HepG2 (cell line): ENCODE data around the gene WNT3. TPM values are rescaled to one million over a fixed set of nuclear protein-coding genes. Genes with fewer than 3 reads are reported as not detected.
A peak's percentile ranks its signal among the peaks of the same experiment; 100 is the strongest.

ENCODE experiments used
- CBX1 ChIP-seq: IDR thresholded peaks from one replicate; pipeline ENCODE4 v1.6.1; 2016; ENCODE audit warnings: antibody characterized with exemption, low read depth
- FOXP1 ChIP-seq, 2 experiments: fragments of 450-650 bp in 1 of 2; IDR thresholded peaks; 2 replicates each; pipeline ENCODE4 v1.6.1; 2017 to 2018; ENCODE audit warnings: antibody characterized with exemption in 1 of 2
- MEF2D ChIP-seq: sonication (generic); formaldehyde crosslinking; IDR thresholded peaks from 2 replicates; pipeline ENCODE4 v1.5.1; 2020; ENCODE audit warnings: mild to moderate bottlenecking, missing genetic modification reagents
- SIN3A ChIP-seq: IDR thresholded peaks from 2 replicates; pipeline ENCODE4 v1.6.1; 2011; ENCODE audit warnings: low read depth, mild to moderate bottlenecking, control low read depth, low read length, borderline replicate concordance
- TRIM24 ChIP-seq: sonication (generic); formaldehyde crosslinking; IDR thresholded peaks from 2 replicates; pipeline ENCODE4 v1.8.0; 2022; ENCODE audit warnings: mild to moderate bottlenecking, missing genetic modification reagents
- ZNF776 ChIP-seq: sonication (generic); formaldehyde crosslinking; IDR thresholded peaks from 2 replicates; pipeline ENCODE4 v1.4.0; 2020; ENCODE audit warnings: mild to moderate bottlenecking, missing genetic modification reagents
- polyA plus RNA-seq, 8 experiments: library from polyadenylated mRNA; depleted of rRNA in 3 of 8; stranded (reverse) in 7 of 8; unstranded in 1 of 8; fragments of >200 nt; fragmentation: Illumina TruSeq in 4 of 8; extraction: Trizol in 4 of 8; gene quantifications; 2 replicates each; pipeline versions ENCODE4 v1.2.1 to v1.2.3, GENCODE V29; 2011 to 2016; ENCODE audit warnings: low read depth in 4 of 8, missing spikeins in 1 of 8, mixed read lengths in 1 of 8; ENCODE audit not compliant: insufficient read depth in 1 of 8
- total RNA-seq, 5 experiments: library from RNA; depleted of rRNA; stranded (reverse); fragments of >200 nt; fragmentation: Illumina TruSeq; extraction: Trizol; gene quantifications; 2 replicates each; pipeline ENCODE4 v1.2.3, GENCODE V29; 2016; ENCODE audit warnings: low read depth in 1 of 5
- TF ChIP-seq, protein P1 (sequence below): IDR thresholded peaks from 2 replicates; pipeline ENCODE4 v1.6.1; 2016
- TF ChIP-seq, protein P2 (sequence below), 2 experiments: fragments of 450-650 bp in 1 of 2; sonication (generic) in 1 of 2; formaldehyde crosslinking in 1 of 2; IDR thresholded peaks; 2 replicates each; pipeline versions ENCODE4 v1.6.1 to v1.8.0; 2016 to 2022; ENCODE audit warnings: antibody characterized with exemption in 1 of 2, mild to moderate bottlenecking in 1 of 2, missing genetic modification reagents in 1 of 2
- TF ChIP-seq, protein P3 (sequence below): IDR thresholded peaks from 2 replicates; pipeline ENCODE4 v1.6.1; 2016; ENCODE audit warnings: missing genetic modification reagents, missing compliant biosample characterization
- TF ChIP-seq, protein P4 (sequence below): sonication (generic); formaldehyde crosslinking; IDR thresholded peaks from 2 replicates; pipeline ENCODE4 v1.9.0; 2021; ENCODE audit warnings: missing genetic modification reagents, borderline replicate concordance
- TF ChIP-seq, protein P5 (sequence below): sonication (generic); formaldehyde crosslinking; IDR thresholded peaks from 2 replicates; pipeline ENCODE4 v1.4.0; 2020; ENCODE audit warnings: missing genetic modification reagents, borderline replicate concordance

WNT3 gene
- total and polyA plus RNA-seq, 2 of the 13 experiments (the other 11 are each of a cell fraction or from before 2014, with no cell fraction given) = 8.5 to 10.3 TPM

DNA sequence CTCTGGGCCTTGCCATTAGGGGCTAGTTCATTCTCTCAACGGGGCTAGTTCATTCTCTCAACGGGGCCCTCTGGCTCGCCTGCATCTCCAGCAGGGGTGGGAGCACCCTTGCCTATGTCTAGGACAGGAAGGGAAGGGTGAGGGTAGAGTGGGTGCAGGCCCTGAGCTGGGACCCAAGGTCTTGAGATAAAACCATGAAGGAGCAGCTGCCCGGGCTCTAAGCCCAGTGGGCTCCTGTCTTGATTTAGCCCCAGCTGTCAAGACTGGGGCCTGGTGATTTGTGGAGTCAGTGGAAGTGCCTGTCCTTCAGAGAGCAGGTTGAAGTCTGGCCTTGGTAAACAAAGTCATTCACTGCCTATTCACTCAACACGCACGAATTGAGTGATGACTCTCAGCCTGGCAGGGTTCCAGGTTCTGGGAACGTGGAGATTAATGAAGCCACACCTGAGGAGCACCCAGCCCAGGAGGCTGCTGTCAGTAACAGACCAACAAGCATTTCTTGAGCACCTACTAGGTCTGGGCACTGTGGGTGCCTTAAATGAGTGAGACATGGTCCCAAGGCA lies 35.4 kb downstream of the WNT3 start (continued):
- no peak for TF ChIP-seq CBX1
- no peak for TF ChIP-seq FOXP1 (IDR thresholded peaks at IDR 0.05)
- peak; percentile 42; the same call in 1 of the 2 replicates for TF ChIP-seq FOXP1 (CRISPR knock-in tag; IDR thresholded peaks at IDR 0.05)
- TF ChIP-seq MEF2D (CRISPR knock-in tag) = peak; percentile 57; the same call in 1 of the 2 replicates
- TF ChIP-seq, protein P1, sequence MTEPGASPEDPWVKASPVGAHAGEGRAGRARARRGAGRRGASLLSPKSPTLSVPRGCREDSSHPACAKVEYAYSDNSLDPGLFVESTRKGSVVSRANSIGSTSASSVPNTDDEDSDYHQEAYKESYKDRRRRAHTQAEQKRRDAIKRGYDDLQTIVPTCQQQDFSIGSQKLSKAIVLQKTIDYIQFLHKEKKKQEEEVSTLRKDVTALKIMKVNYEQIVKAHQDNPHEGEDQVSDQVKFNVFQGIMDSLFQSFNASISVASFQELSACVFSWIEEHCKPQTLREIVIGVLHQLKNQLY = peak; percentile 97
- TF ChIP-seq, protein P2, sequence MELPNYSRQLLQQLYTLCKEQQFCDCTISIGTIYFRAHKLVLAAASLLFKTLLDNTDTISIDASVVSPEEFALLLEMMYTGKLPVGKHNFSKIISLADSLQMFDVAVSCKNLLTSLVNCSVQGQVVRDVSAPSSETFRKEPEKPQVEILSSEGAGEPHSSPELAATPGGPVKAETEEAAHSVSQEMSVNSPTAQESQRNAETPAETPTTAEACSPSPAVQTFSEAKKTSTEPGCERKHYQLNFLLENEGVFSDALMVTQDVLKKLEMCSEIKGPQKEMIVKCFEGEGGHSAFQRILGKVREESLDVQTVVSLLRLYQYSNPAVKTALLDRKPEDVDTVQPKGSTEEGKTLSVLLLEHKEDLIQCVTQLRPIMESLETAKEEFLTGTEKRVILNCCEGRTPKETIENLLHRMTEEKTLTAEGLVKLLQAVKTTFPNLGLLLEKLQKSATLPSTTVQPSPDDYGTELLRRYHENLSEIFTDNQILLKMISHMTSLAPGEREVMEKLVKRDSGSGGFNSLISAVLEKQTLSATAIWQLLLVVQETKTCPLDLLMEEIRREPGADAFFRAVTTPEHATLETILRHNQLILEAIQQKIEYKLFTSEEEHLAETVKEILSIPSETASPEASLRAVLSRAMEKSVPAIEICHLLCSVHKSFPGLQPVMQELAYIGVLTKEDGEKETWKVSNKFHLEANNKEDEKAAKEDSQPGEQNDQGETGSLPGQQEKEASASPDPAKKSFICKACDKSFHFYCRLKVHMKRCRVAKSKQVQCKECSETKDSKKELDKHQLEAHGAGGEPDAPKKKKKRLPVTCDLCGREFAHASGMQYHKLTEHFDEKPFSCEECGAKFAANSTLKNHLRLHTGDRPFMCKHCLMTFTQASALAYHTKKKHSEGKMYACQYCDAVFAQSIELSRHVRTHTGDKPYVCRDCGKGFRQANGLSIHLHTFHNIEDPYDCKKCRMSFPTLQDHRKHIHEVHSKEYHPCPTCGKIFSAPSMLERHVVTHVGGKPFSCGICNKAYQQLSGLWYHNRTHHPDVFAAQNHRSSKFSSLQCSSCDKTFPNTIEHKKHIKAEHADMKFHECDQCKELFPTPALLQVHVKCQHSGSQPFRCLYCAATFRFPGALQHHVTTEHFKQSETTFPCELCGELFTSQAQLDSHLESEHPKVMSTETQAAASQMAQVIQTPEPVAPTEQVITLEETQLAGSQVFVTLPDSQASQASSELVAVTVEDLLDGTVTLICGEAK (IDR thresholded peaks at IDR 0.05) = no peak
- TF ChIP-seq, protein P2 (CRISPR knock-in tag; IDR thresholded peaks at IDR 0.05) = 0 out of 2 replicates have a peak, but pooled peaks have one; percentile 8
- TF ChIP-seq, protein P3, sequence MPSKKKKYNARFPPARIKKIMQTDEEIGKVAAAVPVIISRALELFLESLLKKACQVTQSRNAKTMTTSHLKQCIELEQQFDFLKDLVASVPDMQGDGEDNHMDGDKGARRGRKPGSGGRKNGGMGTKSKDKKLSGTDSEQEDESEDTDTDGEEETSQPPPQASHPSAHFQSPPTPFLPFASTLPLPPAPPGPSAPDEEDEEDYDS (CRISPR knock-in tag) = 0 out of 2 replicates have a peak, but pooled peaks have one; percentile 26
- TF ChIP-seq, protein P4, sequence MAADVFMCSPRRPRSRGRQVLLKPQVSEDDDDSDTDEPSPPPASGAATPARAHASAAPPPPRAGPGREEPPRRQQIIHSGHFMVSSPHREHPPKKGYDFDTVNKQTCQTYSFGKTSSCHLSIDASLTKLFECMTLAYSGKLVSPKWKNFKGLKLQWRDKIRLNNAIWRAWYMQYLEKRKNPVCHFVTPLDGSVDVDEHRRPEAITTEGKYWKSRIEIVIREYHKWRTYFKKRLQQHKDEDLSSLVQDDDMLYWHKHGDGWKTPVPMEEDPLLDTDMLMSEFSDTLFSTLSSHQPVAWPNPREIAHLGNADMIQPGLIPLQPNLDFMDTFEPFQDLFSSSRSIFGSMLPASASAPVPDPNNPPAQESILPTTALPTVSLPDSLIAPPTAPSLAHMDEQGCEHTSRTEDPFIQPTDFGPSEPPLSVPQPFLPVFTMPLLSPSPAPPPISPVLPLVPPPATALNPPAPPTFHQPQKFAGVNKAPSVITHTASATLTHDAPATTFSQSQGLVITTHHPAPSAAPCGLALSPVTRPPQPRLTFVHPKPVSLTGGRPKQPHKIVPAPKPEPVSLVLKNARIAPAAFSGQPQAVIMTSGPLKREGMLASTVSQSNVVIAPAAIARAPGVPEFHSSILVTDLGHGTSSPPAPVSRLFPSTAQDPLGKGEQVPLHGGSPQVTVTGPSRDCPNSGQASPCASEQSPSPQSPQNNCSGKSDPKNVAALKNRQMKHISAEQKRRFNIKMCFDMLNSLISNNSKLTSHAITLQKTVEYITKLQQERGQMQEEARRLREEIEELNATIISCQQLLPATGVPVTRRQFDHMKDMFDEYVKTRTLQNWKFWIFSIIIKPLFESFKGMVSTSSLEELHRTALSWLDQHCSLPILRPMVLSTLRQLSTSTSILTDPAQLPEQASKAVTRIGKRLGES (CRISPR knock-in tag) = peak; percentile 61; the same call in 1 of the 2 replicates
- TF ChIP-seq SIN3A = no peak
- no peak for TF ChIP-seq ZNF776 (CRISPR knock-in tag)
- no peak for TF ChIP-seq TRIM24 (CRISPR knock-in tag)
- TF ChIP-seq, protein P5, sequence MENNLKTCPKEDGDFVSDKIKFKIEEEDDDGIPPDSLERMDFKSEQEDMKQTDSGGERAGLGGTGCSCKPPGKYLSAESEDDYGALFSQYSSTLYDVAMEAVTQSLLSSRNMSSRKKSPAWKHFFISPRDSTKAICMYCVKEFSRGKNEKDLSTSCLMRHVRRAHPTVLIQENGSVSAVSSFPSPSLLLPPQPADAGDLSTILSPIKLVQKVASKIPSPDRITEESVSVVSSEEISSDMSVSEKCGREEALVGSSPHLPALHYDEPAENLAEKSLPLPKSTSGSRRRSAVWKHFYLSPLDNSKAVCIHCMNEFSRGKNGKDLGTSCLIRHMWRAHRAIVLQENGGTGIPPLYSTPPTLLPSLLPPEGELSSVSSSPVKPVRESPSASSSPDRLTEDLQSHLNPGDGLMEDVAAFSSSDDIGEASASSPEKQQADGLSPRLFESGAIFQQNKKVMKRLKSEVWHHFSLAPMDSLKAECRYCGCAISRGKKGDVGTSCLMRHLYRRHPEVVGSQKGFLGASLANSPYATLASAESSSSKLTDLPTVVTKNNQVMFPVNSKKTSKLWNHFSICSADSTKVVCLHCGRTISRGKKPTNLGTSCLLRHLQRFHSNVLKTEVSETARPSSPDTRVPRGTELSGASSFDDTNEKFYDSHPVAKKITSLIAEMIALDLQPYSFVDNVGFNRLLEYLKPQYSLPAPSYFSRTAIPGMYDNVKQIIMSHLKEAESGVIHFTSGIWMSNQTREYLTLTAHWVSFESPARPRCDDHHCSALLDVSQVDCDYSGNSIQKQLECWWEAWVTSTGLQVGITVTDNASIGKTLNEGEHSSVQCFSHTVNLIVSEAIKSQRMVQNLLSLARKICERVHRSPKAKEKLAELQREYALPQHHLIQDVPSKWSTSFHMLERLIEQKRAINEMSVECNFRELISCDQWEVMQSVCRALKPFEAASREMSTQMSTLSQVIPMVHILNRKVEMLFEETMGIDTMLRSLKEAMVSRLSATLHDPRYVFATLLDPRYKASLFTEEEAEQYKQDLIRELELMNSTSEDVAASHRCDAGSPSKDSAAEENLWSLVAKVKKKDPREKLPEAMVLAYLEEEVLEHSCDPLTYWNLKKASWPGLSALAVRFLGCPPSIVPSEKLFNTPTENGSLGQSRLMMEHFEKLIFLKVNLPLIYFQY = peak; percentile 50; the same call in 1 of the 2 replicates
